ENCODE results near the gene SENP5.

The SENP5 gene

GRCh38 chr3:196968233-196969133 is 100.8 kb downstream of the SENP5 start, which contains the start of gene PIGZ:
PIGZ (minus strand) TSS chr3:196968833; CDS start chr3:196952031, 16,802 bp downstream.
- peak; percentile 79 for DNase-seq

GRCh38 chr3:196969134-196969659 is 101.5 kb downstream of the SENP5 start:
- DNase-seq, result peak; percentile 79

GRCh38 chr3:196969660-196970546 is 102.2 kb downstream of the SENP5 start:
- DNase-seq, result peak; percentile 88

- DNase-seq, result peak; percentile 60
Observed at GRCh38 chr3:196970547-196971093, 102.9 kb downstream of the SENP5 start.

GRCh38 chr3:196971094-196971698 is 103.5 kb downstream of the SENP5 start:
- DNase-seq, result peak; percentile 53

- no peak for DNase-seq
Observed at GRCh38 chr3:196974661-196975060, 106.9 kb downstream of the SENP5 start.

- DNase-seq, result no peak
Observed at GRCh38 chr3:196975349-196975748, 107.6 kb downstream of the SENP5 start.

GRCh38 chr3:196976941-196977340 is 109.2 kb downstream of the SENP5 start:
- no peak for DNase-seq

- no peak for DNase-seq
Observed at GRCh38 chr3:196979545-196979944, 111.8 kb downstream of the SENP5 start.

GRCh38 chr3:196981657-196982056 is 113.9 kb downstream of the SENP5 start:
- DNase-seq, result no peak

- DNase-seq, result no peak
Observed at GRCh38 chr3:196983186-196983585, 115.5 kb downstream of the SENP5 start.
